GM23248 (cell line): ENCODE measurements around the gene TLE3. TPM values are rescaled to one million over a fixed set of nuclear protein-coding genes. Genes with fewer than 3 reads are reported as not detected.
A peak's percentile ranks its signal among the peaks of the same experiment; 100 is the strongest.

Experiments used
- DNase-seq: peaks from one replicate; pipeline ENCODE4 v3.0.0-alpha.2; 2015
- H2AFZ ChIP-seq: fragments of 200-600 bp; sonication (generic); 2 replicates; pipeline ENCODE4 v1.6.1; 2016; ENCODE audit warnings: antibody characterized with exemption
- H3F3A ChIP-seq: fragments of 200-600 bp; sonication (generic); 2 replicates; pipeline ENCODE4 v1.6.1; 2016; ENCODE audit warnings: mild to moderate bottlenecking, antibody characterized with exemption, mixed run types; ENCODE audit not compliant: insufficient read depth
- H3K27ac ChIP-seq: fragments of 200-600 bp; sonication (generic); 2 replicates; pipeline ENCODE4 v1.5.1; 2016; ENCODE audit warnings: mild to moderate bottlenecking
- H3K27me3 ChIP-seq: fragments of 200-600 bp; sonication (generic); replicated peaks from 2 replicates; pipeline ENCODE4 v1.6.1; 2016; ENCODE audit warnings: mild to moderate bottlenecking; ENCODE audit not compliant: insufficient read depth
- H3K36me3 ChIP-seq: fragments of 200-600 bp; sonication (generic); 2 replicates; pipeline ENCODE4 v1.6.1; 2016; ENCODE audit warnings: low read depth, mild to moderate bottlenecking
- H3K4me1 ChIP-seq: fragments of 200-600 bp; sonication (generic); 2 replicates; pipeline ENCODE4 v1.6.1; 2016; ENCODE audit warnings: mild to moderate bottlenecking; ENCODE audit not compliant: insufficient read depth
- H3K4me2 ChIP-seq: fragments of 200-600 bp; sonication (generic); one replicate; pipeline ENCODE4 v1.6.1; 2016; ENCODE audit warnings: mild to moderate bottlenecking; ENCODE audit not compliant: unreplicated experiment
- H3K4me3 ChIP-seq: fragments of 200-600 bp; sonication (generic); 2 replicates; pipeline ENCODE4 v1.5.1; 2016; ENCODE audit warnings: mild to moderate bottlenecking
- H3K79me2 ChIP-seq: fragments of 200-600 bp; sonication (generic); 2 replicates; pipeline ENCODE4 v1.6.1; 2016; ENCODE audit warnings: mild to moderate bottlenecking; ENCODE audit not compliant: insufficient read depth
- H3K9ac ChIP-seq: fragments of 200-600 bp; sonication (generic); 2 replicates; pipeline ENCODE4 v1.6.1; 2016; ENCODE audit warnings: mild to moderate bottlenecking
- H3K9me2 ChIP-seq: fragments of 200-600 bp; sonication (generic); 2 replicates; pipeline ENCODE4 v1.6.1; 2016; ENCODE audit warnings: mixed run types, mild to moderate bottlenecking, moderate library complexity; ENCODE audit not compliant: insufficient read depth
- H3K9me3 ChIP-seq: fragments of 200-600 bp; sonication (generic); one replicate; pipeline ENCODE4 v1.6.1; 2017; ENCODE audit warnings: low read depth
- H4K20me1 ChIP-seq: fragments of 200-600 bp; sonication (generic); 2 replicates; pipeline ENCODE4 v1.6.0; 2016; ENCODE audit not compliant: insufficient read depth
- EZH2 ChIP-seq: fragments of 200-600 bp; sonication (generic); IDR thresholded peaks from 2 replicates; pipeline ENCODE4 v1.6.1; 2018; ENCODE audit warnings: antibody characterized with exemption, mild to moderate bottlenecking; ENCODE audit not compliant: insufficient read depth, poor library complexity, severe bottlenecking
- EZH2phosphoT487 ChIP-seq: fragments of 200-600 bp; sonication (generic); IDR thresholded peaks from 2 replicates; pipeline ENCODE4 v1.6.1; 2018; ENCODE audit warnings: antibody characterized with exemption, moderate library complexity, mild to moderate bottlenecking, low read depth; ENCODE audit not compliant: insufficient read depth
- WGBS, 2 experiments: methylation state at CpG; one replicate each; pipeline ENCODE4 v1.1.6; 2015 to 2017; ENCODE audit warnings: low lambda C conversion rate in 2 of 2, low coverage in 1 of 2; ENCODE audit errors: missing lambda C conversion rate in 2 of 2; 5-methylcytosine and 5-hydroxymethylcytosine counted together
- in situ Hi-C: fragments of 300-500 bp; cut with MboI; formaldehyde crosslinking; loops from 2 replicates; pipeline ENCODE4 v1.15.0; 2020
- polyA plus RNA-seq: library from polyadenylated mRNA; unstranded; fragments of >200 nt; fragmentation: Nextera tagmentation; extraction: Ambion mirVana; gene quantifications from 2 replicates; pipeline ENCODE4 v1.2.1, GENCODE V29; 2016
- total RNA-seq: library from RNA; depleted of rRNA; stranded (reverse); fragments of >200 nt; shearing (Covaris generic); gene quantifications from 2 replicates; pipeline ENCODE4 v1.2.3, GENCODE V29; 2014

TLE3 gene
- total and polyA plus RNA-seq, 2 experiments from 2014 or later = 11.7 to 37.6 TPM

- Histone ChIP-seq H3K79me2 (peaks cover 29% of the 10 kb centered on the region; the same call in 1 of the 2 replicates), H3K4me3 (no peak overlapping the region), H3K9ac (no peak overlapping the region), H3K9me2 (no peaks in the 10 kb centered on the region), H3K9me3 (no peaks in the 10 kb centered on the region), H3K27me3 (no peaks in the 10 kb centered on the region), H3K36me3 (peaks cover 41% of the 10 kb centered on the region), H2AFZ (no peak overlapping the region), H3K4me2 (no peak overlapping the region), H3F3A (no peaks in the 10 kb centered on the region), H3K27ac (no peak overlapping the region), H4K20me1 (no peaks in the 10 kb centered on the region; the same call in 1 of the 2 replicates), H3K4me1 (no peaks in the 10 kb centered on the region)
- 81 to 87% methylated on average over 6 of the region's 6 CpGs for WGBS, 2 experiments
- TF ChIP-seq EZH2 (no peak), EZH2phosphoT487 (no peak)
- in situ Hi-C loops = no loop called here
- DNase-seq = no peak
Measured at GRCh38 chr15:70067681-70068080, 30.0 kb downstream of the TLE3 start.

- no peaks in the 10 kb centered on the region for H3K9me2 ChIP-seq
- DNase-seq = no peak
- H3K27ac ChIP-seq = no peak overlapping the region
- TF ChIP-seq EZH2phosphoT487 = no peak
- TF ChIP-seq EZH2 = no peak
- H3K36me3 ChIP-seq = peaks cover 40% of the 10 kb centered on the region
- no peaks in the 10 kb centered on the region for H3K4me1 ChIP-seq
- peaks cover 28% of the 10 kb centered on the region; the same call in 1 of the 2 replicates for H3K79me2 ChIP-seq
- H3K27me3 ChIP-seq = no peaks in the 10 kb centered on the region
- H3F3A ChIP-seq = no peaks in the 10 kb centered on the region
- H2AFZ ChIP-seq = no peak overlapping the region
- H3K4me2 ChIP-seq = no peak overlapping the region
- no peak overlapping the region for H3K4me3 ChIP-seq
- WGBS, 2 experiments = 96% methylated on average over 2 of the region's 2 CpGs
- H4K20me1 ChIP-seq = no peaks in the 10 kb centered on the region; the same call in 1 of the 2 replicates
- H3K9me3 ChIP-seq = no peaks in the 10 kb centered on the region
- H3K9ac ChIP-seq = no peak overlapping the region
- in situ Hi-C loops = no loop called here
Measured at GRCh38 chr15:70067011-70067410, 30.7 kb downstream of the TLE3 start.

DNA sequence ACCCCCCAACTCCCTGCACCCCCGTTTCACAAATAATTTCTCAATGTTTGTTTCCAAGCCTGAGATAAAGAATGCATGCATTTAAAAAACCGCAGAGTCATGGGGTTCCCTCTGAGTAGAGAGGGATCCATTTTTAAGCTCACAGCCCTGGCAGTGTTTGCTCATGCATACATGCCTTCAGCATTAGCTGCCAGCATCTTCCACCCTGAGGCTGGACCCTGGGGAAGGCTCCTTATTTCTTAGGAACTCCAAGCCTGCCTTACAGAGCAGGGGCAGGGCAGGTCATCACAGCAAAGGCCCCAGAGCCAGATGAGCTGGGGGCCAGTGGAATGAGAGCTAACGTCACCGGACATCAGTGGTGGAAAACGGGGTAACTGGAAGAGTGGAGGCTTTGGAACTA lies 31.3 kb downstream of the TLE3 start:
- H3K4me3 ChIP-seq = no peak overlapping the region
- H3K4me1 ChIP-seq = no peaks in the 10 kb centered on the region
- peaks cover 36% of the 10 kb centered on the region for H3K36me3 ChIP-seq
- H3K9me3 ChIP-seq = no peaks in the 10 kb centered on the region
- no peak overlapping the region for H3K27ac ChIP-seq
- no peak overlapping the region for H3K9ac ChIP-seq
- WGBS, 2 experiments = 92 to 93% methylated on average over 5 of the region's 5 CpGs
- no peaks in the 10 kb centered on the region; the same call in 1 of the 2 replicates for H4K20me1 ChIP-seq
- DNase-seq = peak; percentile 35
- no peak overlapping the region for H2AFZ ChIP-seq
- H3K79me2 ChIP-seq = peaks cover 22% of the 10 kb centered on the region; the same call in 1 of the 2 replicates
- no peaks in the 10 kb centered on the region for H3K9me2 ChIP-seq
- H3K27me3 ChIP-seq = no peaks in the 10 kb centered on the region
- no peak for TF ChIP-seq EZH2phosphoT487
- no peak overlapping the region for H3K4me2 ChIP-seq
- no peaks in the 10 kb centered on the region for H3F3A ChIP-seq
- in situ Hi-C loops = no loop called here

DNA sequence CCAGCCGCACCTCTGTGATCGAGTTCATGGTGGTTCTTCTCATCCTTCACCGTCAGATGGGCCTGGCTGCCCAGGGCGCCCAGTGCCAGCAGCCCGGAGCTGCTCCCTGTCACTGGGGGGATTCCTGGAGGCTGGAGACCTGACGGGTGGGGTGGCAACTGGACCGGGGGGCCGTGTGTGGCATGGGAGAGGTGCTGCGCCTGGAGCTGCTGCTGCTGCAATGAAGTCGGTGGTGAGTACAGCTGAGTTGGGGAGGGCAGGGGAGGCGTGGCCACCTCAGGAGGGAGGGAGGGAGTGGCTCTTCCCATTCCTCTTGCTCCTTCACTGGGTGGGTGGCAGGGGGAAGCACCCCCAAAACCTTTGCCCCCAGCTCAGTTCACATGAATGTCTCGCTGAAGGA lies 31.7 kb downstream of the TLE3 start:
- peaks cover 20% of the 10 kb centered on the region; the same call in 1 of the 2 replicates for H3K79me2 ChIP-seq
- in situ Hi-C loops = no loop called here
- H3K9ac ChIP-seq = no peak overlapping the region
- H3F3A ChIP-seq = no peaks in the 10 kb centered on the region
- no peaks in the 10 kb centered on the region; the same call in 1 of the 2 replicates for H4K20me1 ChIP-seq
- no peak overlapping the region for H3K4me3 ChIP-seq
- 97 to 98% methylated on average over 10 to 12 of the region's 12 CpGs for WGBS, 2 experiments
- no peaks in the 10 kb centered on the region for H3K9me3 ChIP-seq
- TF ChIP-seq EZH2 (no peak), EZH2phosphoT487 (no peak)
- no peak overlapping the region for H3K27ac ChIP-seq
- no peak overlapping the region for H3K4me2 ChIP-seq
- no peaks in the 10 kb centered on the region for H3K4me1 ChIP-seq
- H3K9me2 ChIP-seq = no peaks in the 10 kb centered on the region
- no peak for DNase-seq
- H3K27me3 ChIP-seq = no peaks in the 10 kb centered on the region
- H2AFZ ChIP-seq = no peak overlapping the region
- peaks cover 33% of the 10 kb centered on the region for H3K36me3 ChIP-seq

GRCh38 chr15:70065006-70065722 lies 32.6 kb downstream of the TLE3 start:
- Histone ChIP-seq H3F3A (no peaks in the 10 kb centered on the region), H3K36me3 (peaks cover 30% of the 10 kb centered on the region), H3K9me2 (no peaks in the 10 kb centered on the region), H3K9me3 (no peaks in the 10 kb centered on the region), H3K9ac (no peak overlapping the region), H3K4me1 (no peaks in the 10 kb centered on the region), H3K27ac (no peak overlapping the region), H3K4me2 (no peak overlapping the region), H3K27me3 (no peaks in the 10 kb centered on the region), H4K20me1 (no peaks in the 10 kb centered on the region), H2AFZ (no peak overlapping the region), H3K4me3 (no peak overlapping the region), H3K79me2 (peaks cover 20% of the 10 kb centered on the region; the same call in 1 of the 2 replicates)
- no peak for TF ChIP-seq EZH2
- TF ChIP-seq EZH2phosphoT487 = no peak
- 87 to 92% methylated on average over 6 of the region's 6 CpGs for WGBS, 2 experiments
- in situ Hi-C loops = no loop called here
- no peak for DNase-seq
